T-helper 2 cell treated with Interferon-gamma antibody and Interleukin-4, amounts not matched to agents 100 ng/mL and 5 ng/mL, for 36 hours (primary cell): Measurements from ENCODE around the gene TMEM131L. TPM values are rescaled to one million over a fixed set of nuclear protein-coding genes. Genes with fewer than 3 reads are reported as not detected.
"Not testable (repeated sequence)": the region's sequence is repeated elsewhere in the genome, so short reads cannot be mapped to it uniquely, and the experiment has no call there.

ENCODE experiments used
- intact Hi-C: fragments of 100-400 bp; cut with micrococcal nuclease; formaldehyde crosslinking; loops from one replicate; pipeline ENCODE4 v1.15.1; 2023
- total RNA-seq: library from RNA; stranded (reverse); gene quantifications from 2 replicates; pipeline ENCODE4 v1.2.3, GENCODE V29; 2022

The TMEM131L gene
- total RNA-seq, 1 donor from 2014 or later: 41.9 TPM

GRCh38 chr4:153535772-153536513, 69.8 kb downstream of the TMEM131L start:
- intact Hi-C loops: no loop called here

GRCh38 chr4:153537493-153537960, 71.4 kb downstream of the TMEM131L start:
- intact Hi-C loops: no loop called here

- intact Hi-C loops: no loop called here
Measured at GRCh38 chr4:153538487-153539357, 72.6 kb downstream of the TMEM131L start.

GRCh38 chr4:153539422-153539821, 73.3 kb downstream of the TMEM131L start:
- intact Hi-C loops: no loop called here

- intact Hi-C loops: no loop called here
Measured at GRCh38 chr4:153541456-153542096, 75.4 kb downstream of the TMEM131L start.

GRCh38 chr4:153542131-153542530, 76.0 kb downstream of the TMEM131L start:
- intact Hi-C loops: no loop called here

- intact Hi-C loops: no loop called here
Measured at GRCh38 chr4:153542834-153543233, 76.7 kb downstream of the TMEM131L start.

- intact Hi-C loops: no loop called here
Measured at GRCh38 chr4:153543351-153543750, 77.2 kb downstream of the TMEM131L start.

GRCh38 chr4:153545822-153546221, 79.7 kb downstream of the TMEM131L start:
- intact Hi-C loops: no loop called here

GRCh38 chr4:153546280-153546679, 80.1 kb downstream of the TMEM131L start:
- intact Hi-C loops: no loop called here

GRCh38 chr4:153547520-153547919, 81.4 kb downstream of the TMEM131L start:
- intact Hi-C loops: no loop called here

- intact Hi-C loops: not testable (repeated sequence)
Measured at GRCh38 chr4:153548907-153549306, 82.7 kb downstream of the TMEM131L start.

- intact Hi-C loops: no loop called here
Measured at GRCh38 chr4:153549405-153549804, 83.2 kb downstream of the TMEM131L start.

GRCh38 chr4:153553155-153553818, 87.1 kb downstream of the TMEM131L start:
- intact Hi-C loops: no loop called here

GRCh38 chr4:153553819-153554170, 87.6 kb downstream of the TMEM131L start:
- intact Hi-C loops: no loop called here

- intact Hi-C loops: no loop called here
Measured at GRCh38 chr4:153555730-153556434, 89.7 kb downstream of the TMEM131L start.

- intact Hi-C loops: no loop called here
Measured at GRCh38 chr4:153556435-153556815, 90.3 kb downstream of the TMEM131L start.

- intact Hi-C loops: no loop called here
Measured at GRCh38 chr4:153560908-153561307, 94.7 kb downstream of the TMEM131L start.

- intact Hi-C loops: no loop called here
Measured at GRCh38 chr4:153564630-153565525, 98.7 kb downstream of the TMEM131L start.
